Transverse colon (tissue), 4 donors: Measurements from ENCODE around the gene FAM89A.

Source experiments
- EP300 ChIP-seq: sonication (generic); formaldehyde crosslinking; IDR thresholded peaks from one replicate; pipeline ENCODE4 v1.6.1; 2017; ENCODE audit warnings: antibody characterized with exemption, low read depth
- POLR2A ChIP-seq: fragments of 450-650 bp; IDR thresholded peaks from one replicate; pipeline ENCODE4 v1.6.1; 2016; ENCODE audit warnings: antibody characterized with exemption, mild to moderate bottlenecking, moderate library complexity
- POLR2AphosphoS5 ChIP-seq, 3 donors: sonication (generic); formaldehyde crosslinking; IDR thresholded peaks; one replicate each; pipeline ENCODE4 v1.6.1; 2016; ENCODE audit warnings: antibody characterized with exemption in 3 of 3
- TF ChIP-seq, protein P1 (sequence below), 5 experiments: fragments of 200-600 bp in 3 of 5; fragments of 450-650 bp in 2 of 5; sonication (generic) in 3 of 5; IDR thresholded peaks; 1 replicate in 2 of 5; 2 replicates in 3 of 5; pipeline ENCODE4 v1.5.1; 2016 to 2017; ENCODE audit warnings: antibody characterized with exemption in 5 of 5, inconsistent platforms in 3 of 5, mild to moderate bottlenecking in 2 of 5, moderate library complexity in 1 of 5

DNA sequence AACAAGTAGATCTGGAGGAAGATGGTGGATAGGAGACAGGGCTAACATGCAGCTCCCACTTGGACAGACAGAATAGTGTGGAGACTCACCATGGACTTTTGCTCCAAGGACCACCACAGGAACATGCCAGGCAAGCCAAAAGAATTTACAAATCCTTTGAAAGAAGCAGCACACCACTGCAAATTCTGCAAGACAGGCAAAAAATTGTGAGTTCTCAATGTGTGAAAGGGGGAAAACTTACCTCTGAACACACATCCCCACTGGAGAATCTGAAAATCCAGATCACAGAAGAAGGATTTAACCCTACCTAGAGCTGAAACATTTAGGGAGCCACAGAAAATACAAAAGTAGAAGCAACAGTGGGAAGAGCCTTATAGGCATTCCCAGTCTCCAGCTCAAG lies 38.2 kb downstream of the FAM89A start:
- TF ChIP-seq, protein P1, sequence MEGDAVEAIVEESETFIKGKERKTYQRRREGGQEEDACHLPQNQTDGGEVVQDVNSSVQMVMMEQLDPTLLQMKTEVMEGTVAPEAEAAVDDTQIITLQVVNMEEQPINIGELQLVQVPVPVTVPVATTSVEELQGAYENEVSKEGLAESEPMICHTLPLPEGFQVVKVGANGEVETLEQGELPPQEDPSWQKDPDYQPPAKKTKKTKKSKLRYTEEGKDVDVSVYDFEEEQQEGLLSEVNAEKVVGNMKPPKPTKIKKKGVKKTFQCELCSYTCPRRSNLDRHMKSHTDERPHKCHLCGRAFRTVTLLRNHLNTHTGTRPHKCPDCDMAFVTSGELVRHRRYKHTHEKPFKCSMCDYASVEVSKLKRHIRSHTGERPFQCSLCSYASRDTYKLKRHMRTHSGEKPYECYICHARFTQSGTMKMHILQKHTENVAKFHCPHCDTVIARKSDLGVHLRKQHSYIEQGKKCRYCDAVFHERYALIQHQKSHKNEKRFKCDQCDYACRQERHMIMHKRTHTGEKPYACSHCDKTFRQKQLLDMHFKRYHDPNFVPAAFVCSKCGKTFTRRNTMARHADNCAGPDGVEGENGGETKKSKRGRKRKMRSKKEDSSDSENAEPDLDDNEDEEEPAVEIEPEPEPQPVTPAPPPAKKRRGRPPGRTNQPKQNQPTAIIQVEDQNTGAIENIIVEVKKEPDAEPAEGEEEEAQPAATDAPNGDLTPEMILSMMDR (IDR thresholded peaks at IDR 0.05): no peak
- TF ChIP-seq POLR2AphosphoS5 (IDR thresholded peaks at IDR 0.05) (no peak), POLR2A (no peak), EP300 (no peak)
